ENCODE measurements around the gene SPATA19. TPM values are rescaled to one million over a fixed set of nuclear protein-coding genes. Genes with fewer than 3 reads are reported as not detected.

SPATA19 gene
- total RNA-seq, 3 donors from 2014 or later (not counting 1 experiment from before 2014, with no cell fraction given) = not detected

DNA sequence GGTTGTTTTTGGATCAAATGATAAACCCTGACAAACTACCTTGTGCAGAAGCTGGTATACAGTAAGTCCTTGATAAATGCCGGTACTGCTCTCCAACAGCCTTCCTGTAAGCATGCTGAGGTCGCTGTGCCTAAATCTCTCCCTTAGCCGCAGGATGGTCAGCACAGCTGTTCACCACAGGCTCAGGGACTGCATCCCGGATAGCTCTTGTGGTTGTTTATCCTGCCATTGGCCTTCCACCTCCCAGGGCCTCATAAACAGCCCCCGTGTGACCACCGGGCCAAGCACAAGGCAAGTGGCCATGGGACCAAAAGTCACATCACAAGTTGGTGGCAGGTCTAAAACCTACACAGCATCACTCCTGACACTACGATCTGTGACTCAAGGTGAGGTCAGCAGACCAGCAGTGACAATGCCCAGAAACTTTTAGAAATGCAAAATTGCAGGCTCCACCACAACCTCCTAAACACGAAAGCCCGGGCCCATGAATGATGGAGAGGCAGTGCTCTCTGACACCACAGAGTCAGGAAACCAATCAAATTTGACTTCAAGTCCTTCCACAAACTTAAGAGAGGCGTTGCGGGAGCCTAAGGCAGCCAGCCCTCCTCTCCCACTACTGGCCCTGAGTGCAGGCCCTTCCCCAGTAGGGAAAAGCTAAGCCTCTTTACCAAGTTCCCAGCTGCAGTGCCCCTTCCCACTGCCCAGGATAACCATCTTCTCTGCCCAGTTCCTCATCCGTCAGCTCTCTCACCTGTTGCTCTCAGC, 3.9 kb downstream of the SPATA19 start:
- Histone ChIP-seq H3K36me3 (ENCODE audit: control insufficient read depth, insufficient read depth, low read length) (no peaks in the 10 kb centered on the region), H3K27me3 (ENCODE audit: control insufficient read depth, insufficient read depth, low read length) (no peaks in the 10 kb centered on the region), H3K27ac (ENCODE audit: low read length) (no peak overlapping the region), H3K9me3 (ENCODE audit: control insufficient read depth, insufficient read depth, low read length) (no peaks in the 10 kb centered on the region), H3K4me1 (ENCODE audit: control insufficient read depth, insufficient read depth, low read length) (no peaks in the 10 kb centered on the region), H3K4me3 (ENCODE audit: low read length) (no peak overlapping the region)
- Mint-ChIP-seq H3K27me3 (ENCODE audit: low read depth in 2 of 2) (peaks cover 0 to 4% of the 10 kb centered on the region in 2 donors), H3K4me1 (no peaks in the 10 kb centered on the region), H3K27ac (no peak overlapping the region), H3K9me3 (no peaks in the 10 kb centered on the region), H3K36me3 (no peaks in the 10 kb centered on the region), H3K4me3 (no peak overlapping the region)
- no peak for DNase-seq
- no peak for ATAC-seq
- TF ChIP-seq, protein P1, sequence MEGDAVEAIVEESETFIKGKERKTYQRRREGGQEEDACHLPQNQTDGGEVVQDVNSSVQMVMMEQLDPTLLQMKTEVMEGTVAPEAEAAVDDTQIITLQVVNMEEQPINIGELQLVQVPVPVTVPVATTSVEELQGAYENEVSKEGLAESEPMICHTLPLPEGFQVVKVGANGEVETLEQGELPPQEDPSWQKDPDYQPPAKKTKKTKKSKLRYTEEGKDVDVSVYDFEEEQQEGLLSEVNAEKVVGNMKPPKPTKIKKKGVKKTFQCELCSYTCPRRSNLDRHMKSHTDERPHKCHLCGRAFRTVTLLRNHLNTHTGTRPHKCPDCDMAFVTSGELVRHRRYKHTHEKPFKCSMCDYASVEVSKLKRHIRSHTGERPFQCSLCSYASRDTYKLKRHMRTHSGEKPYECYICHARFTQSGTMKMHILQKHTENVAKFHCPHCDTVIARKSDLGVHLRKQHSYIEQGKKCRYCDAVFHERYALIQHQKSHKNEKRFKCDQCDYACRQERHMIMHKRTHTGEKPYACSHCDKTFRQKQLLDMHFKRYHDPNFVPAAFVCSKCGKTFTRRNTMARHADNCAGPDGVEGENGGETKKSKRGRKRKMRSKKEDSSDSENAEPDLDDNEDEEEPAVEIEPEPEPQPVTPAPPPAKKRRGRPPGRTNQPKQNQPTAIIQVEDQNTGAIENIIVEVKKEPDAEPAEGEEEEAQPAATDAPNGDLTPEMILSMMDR (IDR thresholded peaks at IDR 0.05) = no peak
- intact Hi-C loops (cut with micrococcal nuclease) = no loop called here
- 82% methylated on average over 12 of the region's 12 CpGs for WGBS (ENCODE audit: insufficient coverage)

DNA sequence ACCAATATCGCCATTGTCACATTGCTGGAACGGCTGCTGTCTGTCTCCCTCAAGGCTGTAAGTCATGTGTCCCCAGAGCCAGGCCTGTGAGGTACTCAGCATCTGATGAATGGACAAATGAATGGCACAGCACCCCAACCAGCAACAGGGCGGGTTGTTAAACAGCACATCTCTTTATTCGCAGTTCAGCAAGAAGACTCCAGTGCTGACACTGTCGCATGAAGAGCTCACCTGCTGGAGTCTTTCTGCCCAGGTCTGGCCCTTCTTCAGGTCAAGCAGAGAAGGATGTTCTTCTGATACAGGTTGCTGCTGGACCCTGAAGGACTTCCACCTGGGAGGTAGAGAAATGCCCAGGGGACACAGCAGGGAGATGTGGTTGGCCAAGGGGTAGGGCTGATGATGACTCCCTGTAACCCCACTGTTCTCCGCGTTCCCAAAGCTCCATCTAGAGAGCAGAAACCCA, 4.8 kb downstream of the SPATA19 start:
- H3K4me3 ChIP-seq (ENCODE audit: low read length) = no peak overlapping the region
- H3K9me3 ChIP-seq (ENCODE audit: control insufficient read depth, insufficient read depth, low read length) = no peaks in the 10 kb centered on the region
- ATAC-seq (no peak), DNase-seq (no peak)
- no peaks in the 10 kb centered on the region for H3K27me3 ChIP-seq (ENCODE audit: control insufficient read depth, insufficient read depth, low read length)
- no peaks in the 10 kb centered on the region for H3K9me3 Mint-ChIP-seq
- H3K27ac ChIP-seq (ENCODE audit: low read length) = no peak overlapping the region
- intact Hi-C loops (cut with micrococcal nuclease) = no loop called here
- H3K27ac Mint-ChIP-seq = no peak overlapping the region
- TF ChIP-seq, protein P1 (IDR thresholded peaks at IDR 0.05) = no peak
- H3K4me1 Mint-ChIP-seq = peaks cover 0 to 8% of the 10 kb centered on the region in 2 donors
- H3K4me3 Mint-ChIP-seq = no peak overlapping the region
- H3K36me3 Mint-ChIP-seq = no peaks in the 10 kb centered on the region
- H3K4me1 ChIP-seq (ENCODE audit: control insufficient read depth, insufficient read depth, low read length) = peaks cover under 1% of the 10 kb centered on the region
- 89% methylated on average over 7 of the region's 7 CpGs for WGBS (ENCODE audit: insufficient coverage)
- no peaks in the 10 kb centered on the region for H3K36me3 ChIP-seq (ENCODE audit: control insufficient read depth, insufficient read depth, low read length)
- H3K27me3 Mint-ChIP-seq (ENCODE audit: low read depth in 2 of 2) = peaks cover 0 to 4% of the 10 kb centered on the region in 2 donors

DNA sequence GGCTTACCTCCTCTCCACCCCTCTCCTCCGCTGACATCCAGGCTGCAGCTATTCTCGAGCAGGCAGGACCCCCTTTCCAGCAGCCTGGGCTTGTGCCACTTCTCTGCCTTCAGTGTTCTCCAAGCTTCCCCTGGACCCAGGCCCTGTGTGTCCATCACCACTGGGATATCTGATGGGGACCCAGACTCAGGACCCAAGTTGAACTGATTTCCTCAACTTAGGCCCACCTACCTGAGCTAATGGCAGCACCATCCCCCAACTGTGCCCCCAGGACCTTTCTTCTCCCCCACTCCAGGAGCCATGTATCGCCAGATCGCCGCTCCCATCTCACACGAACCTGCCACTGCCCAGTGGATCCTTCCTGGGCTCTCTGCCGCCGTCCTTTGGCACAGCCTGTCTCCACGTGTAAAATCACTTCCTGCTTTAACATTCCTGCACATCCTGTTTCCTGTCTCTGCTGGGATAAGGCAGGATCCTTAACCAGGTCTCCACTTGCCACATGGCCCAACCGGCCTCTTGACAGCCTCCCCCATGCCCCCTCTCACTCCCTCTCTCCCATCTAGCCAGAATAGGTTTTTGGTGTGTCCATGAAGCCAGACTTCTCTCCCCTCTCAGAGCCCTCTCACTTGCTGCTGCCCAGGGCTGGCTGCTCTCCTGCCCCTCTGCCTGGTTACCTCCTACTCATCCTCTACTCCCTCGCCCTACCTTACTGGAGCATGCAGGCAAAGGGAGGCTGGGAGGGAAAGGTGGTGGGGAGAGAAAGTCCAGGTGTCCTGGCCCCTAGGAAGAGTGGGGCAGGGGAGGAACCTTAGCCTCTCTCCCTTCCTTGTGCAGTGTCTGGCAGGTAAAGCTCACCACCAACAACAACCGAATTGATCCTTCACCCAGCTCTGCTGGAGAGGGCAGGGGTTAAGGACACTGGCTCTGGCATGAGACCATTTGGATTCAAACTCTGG, 9.4 kb downstream of the SPATA19 start:
- 63% methylated on average over 11 of the region's 12 CpGs for WGBS (ENCODE audit: insufficient coverage)
- Histone ChIP-seq H3K4me1 (ENCODE audit: control insufficient read depth, insufficient read depth, low read length) (peaks cover 7% of the 10 kb centered on the region), H3K27ac (ENCODE audit: low read length) (no peak overlapping the region), H3K9me3 (ENCODE audit: control insufficient read depth, insufficient read depth, low read length) (no peaks in the 10 kb centered on the region), H3K36me3 (ENCODE audit: control insufficient read depth, insufficient read depth, low read length) (no peaks in the 10 kb centered on the region), H3K4me3 (ENCODE audit: low read length) (no peak overlapping the region), H3K27me3 (ENCODE audit: control insufficient read depth, insufficient read depth, low read length) (no peaks in the 10 kb centered on the region)
- intact Hi-C loops (cut with micrococcal nuclease) = no loop called here
- Mint-ChIP-seq H3K9me3 (no peaks in the 10 kb centered on the region), H3K27ac (peak overlapping the region in 1 of 2 donors; percentile 76), H3K4me1 (peaks cover 15 to 24% of the 10 kb centered on the region in 2 donors), H3K4me3 (no peak overlapping the region), H3K27me3 (ENCODE audit: low read depth in 2 of 2) (no peaks in the 10 kb centered on the region), H3K36me3 (no peaks in the 10 kb centered on the region)
- DNase-seq = no peak
- no peak for ATAC-seq
- TF ChIP-seq, protein P1 (IDR thresholded peaks at IDR 0.05) = no peak

Data from natural killer cell (primary cell).